GM19035 (cell line): ENCODE results near the gene MYO1C.
"Not testable (repeated sequence)": the region's sequence is repeated elsewhere in the genome, so short reads cannot be mapped to it uniquely, and the experiment has no call there.

Source experiments
- ATAC-seq: cut with Tn5 transposase; IDR thresholded peaks from one replicate; pipeline ENCODE4 v1.9.1; 2021; ENCODE audit not compliant: unreplicated experiment

Gene MYO1C

DNA sequence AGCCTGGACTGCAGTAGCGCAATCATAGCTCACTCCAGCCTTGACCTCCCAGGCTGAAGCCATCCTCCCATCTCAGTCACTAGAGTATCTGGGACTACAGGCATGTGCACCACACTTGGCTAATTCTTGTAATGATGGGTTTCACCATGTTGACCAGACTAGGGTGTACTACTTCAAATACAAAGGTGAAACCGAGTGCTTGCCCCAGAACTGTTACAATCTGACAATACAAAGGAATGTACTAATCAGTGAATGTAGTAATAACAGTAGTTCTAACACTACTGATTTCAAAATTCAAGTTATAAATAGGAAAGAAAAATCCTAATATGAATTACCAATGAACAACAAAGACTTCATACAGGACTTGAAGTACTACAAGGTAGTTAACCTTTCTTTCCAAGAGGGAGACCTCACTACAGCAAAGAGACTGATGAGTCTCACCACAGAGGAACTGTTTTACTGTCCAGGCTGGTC, 60.8 kb downstream of the MYO1C start:
- no peak for ATAC-seq

- ATAC-seq, result no peak
Measured at GRCh38 chr17:1423456-1424135, 68.9 kb downstream of the MYO1C start.

DNA sequence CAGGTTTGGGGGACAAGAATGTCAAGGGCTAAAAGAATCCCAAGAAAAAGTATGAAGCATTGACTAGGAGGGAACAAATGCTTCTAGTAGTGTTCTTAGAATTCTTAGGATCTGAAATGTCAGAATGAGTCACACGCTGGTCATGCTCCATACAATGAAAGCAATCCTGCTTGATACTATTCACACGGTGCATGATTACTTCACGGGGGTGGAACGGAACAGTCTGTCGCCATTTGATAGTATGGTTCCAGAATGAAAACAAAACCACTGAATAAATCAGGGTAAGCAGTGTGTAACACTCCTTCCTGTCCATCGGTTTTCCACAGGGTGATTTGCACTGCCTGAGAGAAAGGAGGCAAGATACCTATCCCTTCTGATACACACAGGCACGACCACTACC, 69.6 kb downstream of the MYO1C start:
- no peak for ATAC-seq

- ATAC-seq, result no peak
Measured at GRCh38 chr17:1421470-1421869, 71.0 kb downstream of the MYO1C start.

DNA sequence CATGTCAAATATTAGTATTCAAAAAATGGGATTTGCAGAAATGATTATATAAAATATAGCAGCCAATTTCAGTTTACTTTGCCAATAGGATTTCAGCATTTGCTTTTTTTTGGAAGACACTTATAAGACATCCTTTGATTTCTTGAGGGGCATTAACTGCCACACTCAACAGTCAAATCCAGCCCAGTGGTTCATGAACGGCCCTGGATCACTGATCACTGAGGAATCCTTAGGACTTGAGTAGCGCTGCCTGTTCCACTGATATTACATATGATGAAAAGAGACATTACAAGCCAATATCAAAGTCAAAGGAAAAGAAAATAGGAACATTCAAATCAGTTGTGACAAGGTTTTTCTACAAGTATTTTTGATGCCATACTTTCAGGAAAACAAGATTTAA, 71.5 kb downstream of the MYO1C start:
- ATAC-seq, result no peak

GRCh38 chr17:1420163-1420562, 72.3 kb downstream of the MYO1C start:
- no peak for ATAC-seq

- not testable (repeated sequence) for ATAC-seq
Measured at GRCh38 chr17:1418476-1418875, 74.0 kb downstream of the MYO1C start.

- ATAC-seq, result no peak
Measured at GRCh38 chr17:1416414-1416813, 76.1 kb downstream of the MYO1C start.

GRCh38 chr17:1414634-1415033, 77.9 kb downstream of the MYO1C start:
- no peak for ATAC-seq
